SK-MEL-5 (cell line): ENCODE data around the gene HS6ST2. TPM values are rescaled to one million over a fixed set of nuclear protein-coding genes. Genes with fewer than 3 reads are reported as not detected.
A peak's percentile ranks its signal among the peaks of the same experiment; 100 is the strongest.

Source experiments
- DNase-seq: peaks from one replicate; pipeline ENCODE4 v3.0.0-alpha.2; 2016; ENCODE audit warnings: low read depth, low spot score
- in situ Hi-C: cut with HindIII; loops from 2 replicates; pipeline ENCODE4 v1.10.0; 2016; ENCODE audit warnings: low sequenced_read_pairs, high pct_unique_total_duplicates, low pct_unique_long_range_greater_than_20kb
- total RNA-seq: library from RNA; depleted of rRNA; stranded (reverse); fragments of >200 nt; shearing (Covaris generic); gene quantifications from 2 replicates; pipeline ENCODE4 v1.2.3, GENCODE V29; 2014

The HS6ST2 gene
- total RNA-seq, 1 experiment from 2014 or later: 5.6 TPM

DNA sequence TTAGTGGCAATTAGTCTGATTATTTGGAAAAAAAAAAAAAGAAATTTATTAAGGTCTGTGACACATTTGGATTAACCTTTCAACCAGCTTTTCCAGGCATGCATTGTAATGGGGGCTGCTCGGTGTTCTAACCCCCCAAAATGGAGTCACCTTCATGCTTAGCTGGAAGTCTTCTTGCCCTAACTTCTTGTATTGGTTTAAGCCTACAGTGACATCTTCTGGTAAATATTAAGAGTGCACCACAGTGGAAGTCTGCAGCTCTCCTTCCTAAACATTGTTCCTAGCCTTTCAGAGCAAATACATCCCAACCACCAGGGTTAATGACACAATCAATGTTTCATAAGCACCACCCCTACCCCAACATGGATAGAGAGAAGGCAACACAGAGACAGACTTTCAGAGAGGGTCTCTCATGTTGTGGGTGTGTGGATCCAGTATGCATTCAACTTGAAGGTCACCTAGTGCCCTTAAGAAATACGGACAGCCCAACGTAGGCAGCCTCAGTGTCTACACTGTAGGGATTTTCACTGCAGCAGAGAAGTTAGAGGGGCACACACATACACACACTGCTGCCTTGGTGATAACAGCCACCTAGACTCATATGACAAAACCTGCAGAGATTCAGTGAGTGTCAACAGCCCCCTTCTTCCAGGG is 326.7 kb downstream of the HS6ST2 start:
- peak; percentile 66 for DNase-seq
- in situ Hi-C loops: no loop called here

GRCh38 chrX:132624466-132624865 is 334.0 kb downstream of the HS6ST2 start:
- DNase-seq: no peak
- in situ Hi-C loops: no loop called here

DNA sequence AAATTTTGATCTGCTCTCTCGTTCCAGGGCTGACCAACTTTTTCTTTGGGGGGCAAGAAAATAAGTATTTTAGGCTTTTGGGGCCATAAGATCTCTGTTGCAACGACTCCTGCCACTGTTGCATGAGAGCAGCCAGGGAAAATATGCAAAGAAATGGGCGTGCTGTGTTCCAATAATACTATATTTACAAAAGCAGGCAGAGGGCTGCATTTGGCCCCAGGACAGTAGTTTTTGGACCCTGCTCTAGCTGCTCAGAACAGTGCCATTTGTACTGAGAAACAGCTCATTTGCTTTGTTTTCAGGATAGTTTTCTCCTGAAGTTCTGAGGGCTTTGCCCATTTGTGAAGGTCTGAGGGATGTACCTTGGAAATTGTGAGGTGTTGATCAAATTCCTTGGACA is 334.5 kb downstream of the HS6ST2 start:
- in situ Hi-C loops: no loop called here
- DNase-seq: no peak

- in situ Hi-C loops: no loop called here
- DNase-seq: no peak
Measured at GRCh38 chrX:132623300-132623699, 335.1 kb downstream of the HS6ST2 start.

- DNase-seq: peak; percentile 2
- in situ Hi-C loops: no loop called here
Measured at GRCh38 chrX:132622130-132622529, 336.3 kb downstream of the HS6ST2 start.

GRCh38 chrX:132618810-132619209 is 339.6 kb downstream of the HS6ST2 start:
- DNase-seq: no peak
- in situ Hi-C loops: no loop called here

GRCh38 chrX:132615391-132616131 is 342.9 kb downstream of the HS6ST2 start:
- in situ Hi-C loops: no loop called here
- peak; percentile 74 for DNase-seq

DNA sequence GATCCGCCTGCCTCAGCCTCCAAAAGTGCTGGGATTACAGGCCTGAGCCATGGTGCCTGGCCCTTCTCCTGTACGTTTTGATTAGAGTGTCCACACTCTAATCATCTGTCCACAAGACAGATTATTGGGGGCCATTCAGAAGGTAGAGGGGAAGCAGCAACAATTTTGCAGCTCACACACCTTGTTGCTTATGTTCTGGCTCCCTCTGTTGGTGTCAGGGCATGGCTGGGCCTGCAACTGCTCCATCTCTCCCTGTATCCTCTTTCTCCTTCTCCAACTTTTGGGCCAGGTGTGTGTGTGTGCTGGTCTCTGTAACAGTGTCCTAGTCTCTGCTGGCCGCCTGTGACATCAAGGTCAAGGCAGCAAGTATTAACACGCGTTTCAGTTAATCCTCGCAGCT is 344.1 kb downstream of the HS6ST2 start:
- in situ Hi-C loops: no loop called here
- peak; percentile 34 for DNase-seq

DNA sequence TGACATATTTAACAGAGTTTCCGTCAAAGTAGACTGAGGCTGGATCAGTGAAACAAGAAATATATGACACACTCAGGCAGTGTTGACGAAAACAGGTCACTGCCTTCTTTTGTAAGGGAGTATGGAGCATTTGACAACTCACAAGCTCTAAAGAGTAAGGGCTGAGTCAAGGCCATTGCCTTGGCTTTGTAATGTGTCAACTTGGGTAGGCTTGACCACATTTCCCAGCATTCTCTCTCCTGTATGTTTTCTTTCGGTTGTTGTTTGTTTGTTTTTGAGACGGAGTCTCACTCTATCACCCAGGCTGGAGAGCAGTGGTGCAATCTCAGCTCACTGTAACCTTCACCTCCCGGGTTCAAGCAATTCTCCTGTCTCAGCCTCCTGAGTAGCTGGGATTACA is 344.6 kb downstream of the HS6ST2 start:
- DNase-seq: no peak
- in situ Hi-C loops: no loop called here

- in situ Hi-C loops: no loop called here
Measured at GRCh38 chrX:132612821-132613564, 345.4 kb downstream of the HS6ST2 start.

GRCh38 chrX:132610536-132610935 is 347.9 kb downstream of the HS6ST2 start:
- in situ Hi-C loops: no loop called here
- DNase-seq: no peak

More at GRCh38 chrX:132612821-132613564, 345.4 kb downstream of the HS6ST2 start:
- DNase-seq: peak; percentile 65

- in situ Hi-C loops: no loop called here
- DNase-seq: no peak
Measured at GRCh38 chrX:132609362-132609848, 349.0 kb downstream of the HS6ST2 start.

DNA sequence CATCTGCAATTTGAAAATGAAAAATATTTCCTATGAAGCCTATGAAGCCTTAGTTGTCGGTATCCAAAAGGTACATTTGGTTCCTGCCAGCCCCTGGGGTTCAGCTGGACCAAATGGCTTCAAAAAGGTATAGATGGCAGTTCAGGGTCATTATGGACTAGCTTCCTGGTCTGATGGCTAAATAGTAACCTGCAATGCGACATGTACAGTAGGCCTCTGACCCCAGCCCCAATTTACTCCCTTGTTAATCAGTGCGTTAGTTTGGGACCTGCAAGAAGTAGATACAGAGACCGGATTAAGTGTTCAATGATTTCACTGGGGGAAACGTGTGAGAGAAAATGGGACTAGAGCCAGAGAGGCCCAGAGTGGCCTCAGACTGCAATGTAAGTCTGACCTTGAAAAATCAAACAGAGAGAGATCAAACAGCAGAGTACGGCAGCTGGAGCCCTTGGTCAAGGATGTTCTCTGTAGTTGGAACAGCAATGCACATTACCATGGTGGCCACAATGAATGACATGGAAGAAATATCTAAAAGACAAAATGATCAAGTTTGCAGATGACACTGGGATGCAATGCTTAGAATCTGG is 354.6 kb downstream of the HS6ST2 start:
- DNase-seq: no peak
- in situ Hi-C loops: no loop called here

DNA sequence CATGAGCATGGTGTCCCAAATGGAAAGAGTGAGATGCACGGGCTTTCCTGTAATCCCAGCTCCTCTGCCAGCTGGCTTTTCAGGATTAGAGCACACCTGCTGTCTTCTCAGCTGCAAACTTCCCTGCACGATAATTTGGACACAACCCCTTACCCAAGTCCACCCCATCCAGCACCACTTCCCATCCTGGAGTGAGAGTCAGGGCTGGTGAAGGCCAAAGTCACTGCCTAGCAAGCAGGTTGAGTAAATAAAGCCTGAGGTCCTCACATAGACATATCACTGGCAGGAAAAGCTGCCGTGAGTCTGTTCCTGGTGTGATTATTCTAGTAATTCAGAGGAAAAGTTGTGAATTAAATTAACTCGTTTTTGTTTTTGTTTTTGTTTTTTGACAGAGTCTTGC is 355.7 kb downstream of the HS6ST2 start:
- in situ Hi-C loops: no loop called here

DNA sequence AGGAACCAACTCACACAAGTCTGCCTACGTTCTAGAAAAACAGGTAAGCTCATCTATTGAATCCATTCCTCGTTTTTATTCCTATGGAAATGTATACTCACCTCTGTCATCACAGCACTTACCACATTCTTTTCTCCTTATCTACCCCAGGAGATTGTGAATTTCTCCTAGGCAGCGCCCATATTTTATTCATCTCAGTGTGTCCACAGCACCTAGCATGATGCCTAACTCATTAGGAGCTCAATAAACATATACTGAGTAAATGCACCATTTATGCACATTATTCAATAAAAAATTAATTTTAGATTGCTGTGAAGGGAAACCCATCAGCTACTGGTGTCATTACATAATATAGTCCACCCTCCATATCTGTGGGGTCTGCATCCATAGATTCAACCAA is 363.4 kb downstream of the HS6ST2 start:
- DNase-seq: no peak
- in situ Hi-C loops: no loop called here

More for the DNA sequence above, 355.7 kb downstream of the HS6ST2 start:
- no peak for DNase-seq

DNA sequence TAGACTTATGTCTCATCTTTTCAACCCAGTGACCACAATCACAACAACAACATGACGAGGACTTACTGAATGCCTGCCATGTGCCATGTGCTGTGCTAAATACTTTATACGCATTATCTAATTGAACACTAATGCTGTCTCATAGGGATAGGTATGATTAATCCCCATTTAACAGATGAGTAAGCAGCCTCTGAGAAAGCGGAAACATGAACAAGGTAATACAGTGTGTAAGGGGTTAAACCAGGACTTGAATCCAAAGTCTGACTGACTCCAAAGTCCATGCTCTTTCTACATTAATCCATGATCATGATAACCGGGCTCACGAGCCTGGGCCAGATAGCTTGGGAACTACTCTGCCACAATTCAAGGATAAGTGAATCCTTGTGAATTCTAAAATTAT is 364.3 kb downstream of the HS6ST2 start:
- DNase-seq: no peak
- in situ Hi-C loops: no loop called here

- peak; percentile 57 for DNase-seq
- in situ Hi-C loops: no loop called here
Measured at GRCh38 chrX:132592880-132593279, 365.5 kb downstream of the HS6ST2 start.

DNA sequence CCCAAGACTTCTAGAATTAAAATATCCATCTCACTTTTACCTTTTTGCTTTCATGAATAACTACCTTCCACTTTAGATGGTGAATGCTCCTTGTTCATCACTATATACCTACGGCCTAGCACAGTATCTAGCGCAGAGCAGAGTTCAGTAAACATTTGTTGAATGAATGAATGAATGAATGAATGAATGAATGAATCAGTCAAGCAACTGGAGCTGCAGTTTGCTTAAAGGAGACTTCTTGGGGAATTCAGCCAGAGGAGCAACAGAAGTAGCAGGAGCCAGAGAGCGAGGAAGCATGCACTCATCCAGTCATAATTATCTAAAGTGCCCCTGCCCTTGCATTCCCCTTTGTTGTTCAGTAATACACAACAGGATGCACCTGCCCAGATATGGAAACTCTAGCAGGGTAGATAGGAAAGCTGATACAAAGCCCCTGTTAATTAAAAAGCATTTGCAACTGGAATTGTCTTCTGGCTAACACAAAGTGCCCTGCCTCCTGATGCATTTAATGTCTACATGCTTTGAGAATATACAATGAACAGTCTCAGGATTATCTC is 366.6 kb downstream of the HS6ST2 start:
- in situ Hi-C loops: no loop called here
- no peak for DNase-seq
